WTC11 (cell line): ENCODE results near the gene ARHGAP44. TPM values are rescaled to one million over a fixed set of nuclear protein-coding genes. Genes with fewer than 3 reads are reported as not detected.
A peak's percentile ranks its signal among the peaks of the same experiment; 100 is the strongest.

Source experiments
- ATAC-seq: fragments of 200-7000 bp; cut with Tn5 transposase; 2 replicates; pipeline ENCODE4 v1.10.0; 2021; ENCODE audit warnings: mild to moderate bottlenecking, moderate library complexity
- CTCF ChIA-PET: fragments of 300-600 bp; sonication (Branson Sonifier 250); formaldehyde crosslinking; loops from one replicate; lab custom pipeline; 2021; ENCODE audit warnings: antibody characterized with exemption; lab: Charles Lee
- POLR2A ChIA-PET: fragments of 350-600 bp; sonication (Branson Sonifier 250); formaldehyde crosslinking; loops from one replicate; lab custom pipeline; 2021; ENCODE audit warnings: antibody characterized with exemption; lab: Charles Lee
- DNase-seq: peaks from one replicate; pipeline ENCODE4 v3.0.0; 2021; ENCODE audit warnings: low spot score
- H3K27ac Mint-ChIP-seq: 2 replicates; pipeline ENCODE4 v1.8.0; 2021; ENCODE audit warnings: mixed read lengths
- H3K27me3 Mint-ChIP-seq: 2 replicates; pipeline ENCODE4 v1.8.0; 2021; ENCODE audit warnings: low read depth, mild to moderate bottlenecking, moderate library complexity, mixed read lengths
- H3K36me3 Mint-ChIP-seq: 2 replicates; pipeline ENCODE4 v1.8.0; 2021; ENCODE audit warnings: mixed read lengths
- H3K4me1 Mint-ChIP-seq: 2 replicates; pipeline ENCODE4 v1.8.0; 2022; ENCODE audit warnings: mixed read lengths
- H3K4me3 Mint-ChIP-seq: 2 replicates; pipeline ENCODE4 v1.8.0; 2021; ENCODE audit warnings: mild to moderate bottlenecking, moderate library complexity, mixed read lengths
- H3K9me3 Mint-ChIP-seq: 2 replicates; pipeline ENCODE4 v1.8.0; 2021; ENCODE audit warnings: mixed read lengths
- FOXJ3 ChIP-seq: sonication (generic); formaldehyde crosslinking; IDR thresholded peaks from 2 replicates; pipeline ENCODE4 v1.9.0; 2021; ENCODE audit warnings: missing genetic modification reagents, mild to moderate bottlenecking, borderline replicate concordance
- FOXP1 ChIP-seq: sonication (generic); formaldehyde crosslinking; IDR thresholded peaks from 2 replicates; pipeline ENCODE4 v1.8.0; 2022; ENCODE audit warnings: missing genetic modification reagents, mild to moderate bottlenecking, moderate library complexity, borderline replicate concordance
- GTF2I ChIP-seq: fragments of 250-450 bp; sonication (Bioruptor Pico); conservative IDR thresholded peaks from 2 replicates; pipeline ENCODE4 v1.4.0; 2021; ENCODE audit warnings: mild to moderate bottlenecking
- HMGA2 ChIP-seq: fragments of 250-450 bp; sonication (Bioruptor Pico); IDR thresholded peaks from 2 replicates; pipeline ENCODE4 v1.4.0; 2021; ENCODE audit warnings: mild to moderate bottlenecking, moderate library complexity
- NR3C1 ChIP-seq: sonication (generic); formaldehyde crosslinking; conservative IDR thresholded peaks from 2 replicates; pipeline ENCODE4 v1.8.1; 2023; ENCODE audit warnings: low read depth, mild to moderate bottlenecking, missing genetic modification reagents
- OVOL2 ChIP-seq: fragments of 250-450 bp; sonication (Bioruptor Pico); IDR thresholded peaks from 2 replicates; pipeline ENCODE4 v1.9.0; 2021; ENCODE audit warnings: mild to moderate bottlenecking, borderline replicate concordance
- PRRX2 ChIP-seq: fragments of 250-450 bp; sonication (Bioruptor Pico); IDR thresholded peaks from 2 replicates; pipeline ENCODE4 v1.8.0; 2021; ENCODE audit warnings: mild to moderate bottlenecking
- TEAD1 ChIP-seq: sonication (generic); formaldehyde crosslinking; IDR thresholded peaks from 2 replicates; pipeline ENCODE4 v1.8.0; 2022; ENCODE audit warnings: mild to moderate bottlenecking, missing genetic modification reagents
- ZNF396 ChIP-seq: fragments of 250-450 bp; sonication (Bioruptor Pico); IDR thresholded peaks from 2 replicates; pipeline ENCODE4 v1.8.0; 2021; ENCODE audit warnings: mild to moderate bottlenecking, moderate library complexity, borderline replicate concordance
- ZNF416 ChIP-seq: fragments of 250-450 bp; sonication (Bioruptor Pico); IDR thresholded peaks from 2 replicates; pipeline ENCODE4 v1.9.0; 2021; ENCODE audit warnings: mild to moderate bottlenecking, inconsistent platforms
- total RNA-seq: library from RNA; stranded (reverse); gene quantifications from 3 replicates; pipeline ENCODE4 v1.2.3, GENCODE V29; 2021
- TF ChIP-seq, protein P1 (sequence below): fragments of 250-450 bp; sonication (Bioruptor Pico); IDR thresholded peaks from 2 replicates; pipeline ENCODE4 v1.8.0; 2021; ENCODE audit warnings: mild to moderate bottlenecking
- TF ChIP-seq, protein P2 (sequence below): sonication (generic); formaldehyde crosslinking; IDR thresholded peaks from 2 replicates; pipeline ENCODE4 v1.8.1; 2022; ENCODE audit warnings: low read depth, missing genetic modification reagents, borderline replicate concordance
- TF ChIP-seq, protein P3 (sequence below): sonication (generic); formaldehyde crosslinking; IDR thresholded peaks from 2 replicates; pipeline ENCODE4 v1.8.1; 2023; ENCODE audit warnings: mild to moderate bottlenecking, missing genetic modification reagents, borderline replicate concordance
- TF ChIP-seq, protein P4 (sequence below): sonication (generic); formaldehyde crosslinking; IDR thresholded peaks from 2 replicates; pipeline ENCODE4 v1.8.0; 2023; ENCODE audit warnings: mild to moderate bottlenecking, missing genetic modification reagents
- TF ChIP-seq, protein P5 (sequence below): fragments of 200-600 bp; IDR thresholded peaks from 2 replicates; pipeline ENCODE4 v1.8.0; 2022; ENCODE audit warnings: antibody characterized with exemption
- TF ChIP-seq, protein P6 (sequence below): fragments of 250-450 bp; sonication (Bioruptor Pico); IDR thresholded peaks from 2 replicates; pipeline ENCODE4 v1.9.0; 2021; ENCODE audit warnings: mild to moderate bottlenecking

ARHGAP44 gene
- total RNA-seq, 1 experiment from 2014 or later = 23.8 TPM

DNA sequence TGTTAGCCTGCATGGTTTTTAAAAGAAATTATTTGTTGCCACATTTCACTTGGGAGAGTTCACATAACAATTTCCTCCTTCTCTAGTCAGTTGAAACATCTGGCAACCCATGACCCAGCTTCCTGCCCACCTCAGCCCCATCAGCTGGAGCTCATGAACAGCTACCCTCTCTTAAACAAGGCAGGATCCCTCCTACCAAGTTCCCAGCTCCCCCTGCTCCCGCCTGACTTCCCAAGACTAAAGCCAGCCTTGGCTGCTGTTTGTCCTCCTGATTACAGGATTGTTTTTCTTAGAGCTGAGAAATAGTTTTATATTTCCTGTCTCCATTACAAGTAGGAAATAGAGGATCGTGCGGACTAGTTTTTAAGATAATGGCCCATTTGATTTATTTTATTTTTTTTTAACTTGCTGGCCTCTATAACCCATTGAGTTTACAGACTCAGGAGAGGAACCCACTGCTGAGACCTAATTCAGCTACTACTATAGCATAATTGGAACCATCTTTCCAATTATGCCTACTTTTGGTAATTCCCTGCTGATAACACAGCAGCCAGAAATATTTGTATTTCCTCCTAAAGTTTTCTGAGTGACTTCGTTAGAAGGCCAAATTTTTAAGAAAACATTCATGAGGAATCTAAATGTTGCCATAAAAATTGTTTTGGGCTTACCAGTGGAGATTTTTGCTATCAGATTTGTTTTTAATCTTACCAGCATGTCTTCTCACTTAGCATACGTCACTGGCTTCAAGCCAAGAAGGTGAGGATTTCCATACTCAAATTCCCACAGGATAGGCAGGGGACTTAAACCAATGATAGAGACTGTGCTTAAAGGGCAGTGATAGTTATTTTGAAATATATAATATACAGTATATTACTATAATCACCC is 138.5 kb downstream of the ARHGAP44 start (continued):
- TF ChIP-seq TEAD1 (CRISPR knock-in tag) (no peak), OVOL2 (no peak), NR3C1 (CRISPR knock-in tag) (no peak), PRRX2 (CRISPR knock-in tag) (no peak), ZNF396 (no peak), GTF2I (CRISPR knock-in tag) (no peak), ZNF416 (CRISPR knock-in tag) (no peak), FOXJ3 (CRISPR knock-in tag) (no peak), FOXP1 (CRISPR knock-in tag) (no peak), HMGA2 (CRISPR knock-in tag) (no peak)
- TF ChIP-seq, protein P1, sequence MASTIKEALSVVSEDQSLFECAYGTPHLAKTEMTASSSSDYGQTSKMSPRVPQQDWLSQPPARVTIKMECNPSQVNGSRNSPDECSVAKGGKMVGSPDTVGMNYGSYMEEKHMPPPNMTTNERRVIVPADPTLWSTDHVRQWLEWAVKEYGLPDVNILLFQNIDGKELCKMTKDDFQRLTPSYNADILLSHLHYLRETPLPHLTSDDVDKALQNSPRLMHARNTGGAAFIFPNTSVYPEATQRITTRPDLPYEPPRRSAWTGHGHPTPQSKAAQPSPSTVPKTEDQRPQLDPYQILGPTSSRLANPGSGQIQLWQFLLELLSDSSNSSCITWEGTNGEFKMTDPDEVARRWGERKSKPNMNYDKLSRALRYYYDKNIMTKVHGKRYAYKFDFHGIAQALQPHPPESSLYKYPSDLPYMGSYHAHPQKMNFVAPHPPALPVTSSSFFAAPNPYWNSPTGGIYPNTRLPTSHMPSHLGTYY (CRISPR knock-in tag) = no peak
- TF ChIP-seq, protein P2, sequence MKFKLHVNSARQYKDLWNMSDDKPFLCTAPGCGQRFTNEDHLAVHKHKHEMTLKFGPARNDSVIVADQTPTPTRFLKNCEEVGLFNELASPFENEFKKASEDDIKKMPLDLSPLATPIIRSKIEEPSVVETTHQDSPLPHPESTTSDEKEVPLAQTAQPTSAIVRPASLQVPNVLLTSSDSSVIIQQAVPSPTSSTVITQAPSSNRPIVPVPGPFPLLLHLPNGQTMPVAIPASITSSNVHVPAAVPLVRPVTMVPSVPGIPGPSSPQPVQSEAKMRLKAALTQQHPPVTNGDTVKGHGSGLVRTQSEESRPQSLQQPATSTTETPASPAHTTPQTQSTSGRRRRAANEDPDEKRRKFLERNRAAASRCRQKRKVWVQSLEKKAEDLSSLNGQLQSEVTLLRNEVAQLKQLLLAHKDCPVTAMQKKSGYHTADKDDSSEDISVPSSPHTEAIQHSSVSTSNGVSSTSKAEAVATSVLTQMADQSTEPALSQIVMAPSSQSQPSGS (CRISPR knock-in tag) = no peak
- TF ChIP-seq, protein P3, sequence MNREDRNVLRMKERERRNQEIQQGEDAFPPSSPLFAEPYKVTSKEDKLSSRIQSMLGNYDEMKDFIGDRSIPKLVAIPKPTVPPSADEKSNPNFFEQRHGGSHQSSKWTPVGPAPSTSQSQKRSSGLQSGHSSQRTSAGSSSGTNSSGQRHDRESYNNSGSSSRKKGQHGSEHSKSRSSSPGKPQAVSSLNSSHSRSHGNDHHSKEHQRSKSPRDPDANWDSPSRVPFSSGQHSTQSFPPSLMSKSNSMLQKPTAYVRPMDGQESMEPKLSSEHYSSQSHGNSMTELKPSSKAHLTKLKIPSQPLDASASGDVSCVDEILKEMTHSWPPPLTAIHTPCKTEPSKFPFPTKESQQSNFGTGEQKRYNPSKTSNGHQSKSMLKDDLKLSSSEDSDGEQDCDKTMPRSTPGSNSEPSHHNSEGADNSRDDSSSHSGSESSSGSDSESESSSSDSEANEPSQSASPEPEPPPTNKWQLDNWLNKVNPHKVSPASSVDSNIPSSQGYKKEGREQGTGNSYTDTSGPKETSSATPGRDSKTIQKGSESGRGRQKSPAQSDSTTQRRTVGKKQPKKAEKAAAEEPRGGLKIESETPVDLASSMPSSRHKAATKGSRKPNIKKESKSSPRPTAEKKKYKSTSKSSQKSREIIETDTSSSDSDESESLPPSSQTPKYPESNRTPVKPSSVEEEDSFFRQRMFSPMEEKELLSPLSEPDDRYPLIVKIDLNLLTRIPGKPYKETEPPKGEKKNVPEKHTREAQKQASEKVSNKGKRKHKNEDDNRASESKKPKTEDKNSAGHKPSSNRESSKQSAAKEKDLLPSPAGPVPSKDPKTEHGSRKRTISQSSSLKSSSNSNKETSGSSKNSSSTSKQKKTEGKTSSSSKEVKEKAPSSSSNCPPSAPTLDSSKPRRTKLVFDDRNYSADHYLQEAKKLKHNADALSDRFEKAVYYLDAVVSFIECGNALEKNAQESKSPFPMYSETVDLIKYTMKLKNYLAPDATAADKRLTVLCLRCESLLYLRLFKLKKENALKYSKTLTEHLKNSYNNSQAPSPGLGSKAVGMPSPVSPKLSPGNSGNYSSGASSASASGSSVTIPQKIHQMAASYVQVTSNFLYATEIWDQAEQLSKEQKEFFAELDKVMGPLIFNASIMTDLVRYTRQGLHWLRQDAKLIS (CRISPR knock-in tag) = no peak
- TF ChIP-seq, protein P4, sequence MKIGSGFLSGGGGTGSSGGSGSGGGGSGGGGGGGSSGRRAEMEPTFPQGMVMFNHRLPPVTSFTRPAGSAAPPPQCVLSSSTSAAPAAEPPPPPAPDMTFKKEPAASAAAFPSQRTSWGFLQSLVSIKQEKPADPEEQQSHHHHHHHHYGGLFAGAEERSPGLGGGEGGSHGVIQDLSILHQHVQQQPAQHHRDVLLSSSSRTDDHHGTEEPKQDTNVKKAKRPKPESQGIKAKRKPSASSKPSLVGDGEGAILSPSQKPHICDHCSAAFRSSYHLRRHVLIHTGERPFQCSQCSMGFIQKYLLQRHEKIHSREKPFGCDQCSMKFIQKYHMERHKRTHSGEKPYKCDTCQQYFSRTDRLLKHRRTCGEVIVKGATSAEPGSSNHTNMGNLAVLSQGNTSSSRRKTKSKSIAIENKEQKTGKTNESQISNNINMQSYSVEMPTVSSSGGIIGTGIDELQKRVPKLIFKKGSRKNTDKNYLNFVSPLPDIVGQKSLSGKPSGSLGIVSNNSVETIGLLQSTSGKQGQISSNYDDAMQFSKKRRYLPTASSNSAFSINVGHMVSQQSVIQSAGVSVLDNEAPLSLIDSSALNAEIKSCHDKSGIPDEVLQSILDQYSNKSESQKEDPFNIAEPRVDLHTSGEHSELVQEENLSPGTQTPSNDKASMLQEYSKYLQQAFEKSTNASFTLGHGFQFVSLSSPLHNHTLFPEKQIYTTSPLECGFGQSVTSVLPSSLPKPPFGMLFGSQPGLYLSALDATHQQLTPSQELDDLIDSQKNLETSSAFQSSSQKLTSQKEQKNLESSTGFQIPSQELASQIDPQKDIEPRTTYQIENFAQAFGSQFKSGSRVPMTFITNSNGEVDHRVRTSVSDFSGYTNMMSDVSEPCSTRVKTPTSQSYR (CRISPR knock-in tag) = no peak

DNA sequence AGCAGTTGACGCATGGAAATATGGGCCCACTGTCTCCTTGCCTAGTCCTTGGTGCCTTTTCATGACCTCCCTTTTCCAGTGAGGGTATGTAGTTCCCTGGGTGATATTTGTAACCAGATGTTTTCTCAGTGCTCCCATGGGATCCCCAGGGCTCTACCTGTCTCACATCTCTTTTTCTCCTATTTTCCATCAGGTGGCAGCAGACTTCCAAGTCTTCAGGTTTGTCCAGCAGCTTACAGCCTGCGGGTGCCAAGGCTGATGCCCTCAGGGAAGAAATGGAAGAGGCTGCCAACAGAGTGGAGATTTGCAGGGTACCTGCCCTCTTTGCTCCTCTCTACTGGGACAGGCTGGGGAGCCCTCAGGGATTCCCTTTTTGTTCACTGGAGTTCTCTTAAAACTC is 139.4 kb downstream of the ARHGAP44 start:
- ATAC-seq (peak; percentile 77), DNase-seq (no peak)
- Mint-ChIP-seq H3K27ac (no peak overlapping the region), H3K36me3 (peaks cover 13% of the 10 kb centered on the region), H3K27me3 (no peaks in the 10 kb centered on the region), H3K4me1 (no peaks in the 10 kb centered on the region), H3K9me3 (no peaks in the 10 kb centered on the region; the same call in 1 of the 2 replicates), H3K4me3 (no peak overlapping the region)
- ChIA-PET CTCF (interaction anchor here (0.6 to 1.5 kb wide), 4 partner anchors 44 to 75 kb away, joined by 3 to 6 read pairs (median 4); no protein-coding TSS in a partner anchor), POLR2A (no interaction called here)
- TF ChIP-seq, protein P5, sequence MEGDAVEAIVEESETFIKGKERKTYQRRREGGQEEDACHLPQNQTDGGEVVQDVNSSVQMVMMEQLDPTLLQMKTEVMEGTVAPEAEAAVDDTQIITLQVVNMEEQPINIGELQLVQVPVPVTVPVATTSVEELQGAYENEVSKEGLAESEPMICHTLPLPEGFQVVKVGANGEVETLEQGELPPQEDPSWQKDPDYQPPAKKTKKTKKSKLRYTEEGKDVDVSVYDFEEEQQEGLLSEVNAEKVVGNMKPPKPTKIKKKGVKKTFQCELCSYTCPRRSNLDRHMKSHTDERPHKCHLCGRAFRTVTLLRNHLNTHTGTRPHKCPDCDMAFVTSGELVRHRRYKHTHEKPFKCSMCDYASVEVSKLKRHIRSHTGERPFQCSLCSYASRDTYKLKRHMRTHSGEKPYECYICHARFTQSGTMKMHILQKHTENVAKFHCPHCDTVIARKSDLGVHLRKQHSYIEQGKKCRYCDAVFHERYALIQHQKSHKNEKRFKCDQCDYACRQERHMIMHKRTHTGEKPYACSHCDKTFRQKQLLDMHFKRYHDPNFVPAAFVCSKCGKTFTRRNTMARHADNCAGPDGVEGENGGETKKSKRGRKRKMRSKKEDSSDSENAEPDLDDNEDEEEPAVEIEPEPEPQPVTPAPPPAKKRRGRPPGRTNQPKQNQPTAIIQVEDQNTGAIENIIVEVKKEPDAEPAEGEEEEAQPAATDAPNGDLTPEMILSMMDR = peak; percentile 24; the same call in 1 of the 2 replicates
- TF ChIP-seq, protein P6, sequence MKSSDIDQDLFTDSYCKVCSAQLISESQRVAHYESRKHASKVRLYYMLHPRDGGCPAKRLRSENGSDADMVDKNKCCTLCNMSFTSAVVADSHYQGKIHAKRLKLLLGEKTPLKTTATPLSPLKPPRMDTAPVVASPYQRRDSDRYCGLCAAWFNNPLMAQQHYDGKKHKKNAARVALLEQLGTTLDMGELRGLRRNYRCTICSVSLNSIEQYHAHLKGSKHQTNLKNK = no peak
